Head of caudate nucleus (tissue), 42 donors: Measurements from ENCODE around the gene PLXND1.

ENCODE experiments used
- DNase-seq, 42 donors: peaks; one replicate each; pipeline versions ENCODE4 v3.0.0 to v3.0.0-alpha.2; 2020 to 2021; ENCODE audit warnings: mixed read lengths in 7 of 42
- intact Hi-C: fragments of 100-400 bp; cut with DNase I; formaldehyde crosslinking; loops from one replicate; pipeline ENCODE4 v1.15.0; 2022

The PLXND1 gene

DNA sequence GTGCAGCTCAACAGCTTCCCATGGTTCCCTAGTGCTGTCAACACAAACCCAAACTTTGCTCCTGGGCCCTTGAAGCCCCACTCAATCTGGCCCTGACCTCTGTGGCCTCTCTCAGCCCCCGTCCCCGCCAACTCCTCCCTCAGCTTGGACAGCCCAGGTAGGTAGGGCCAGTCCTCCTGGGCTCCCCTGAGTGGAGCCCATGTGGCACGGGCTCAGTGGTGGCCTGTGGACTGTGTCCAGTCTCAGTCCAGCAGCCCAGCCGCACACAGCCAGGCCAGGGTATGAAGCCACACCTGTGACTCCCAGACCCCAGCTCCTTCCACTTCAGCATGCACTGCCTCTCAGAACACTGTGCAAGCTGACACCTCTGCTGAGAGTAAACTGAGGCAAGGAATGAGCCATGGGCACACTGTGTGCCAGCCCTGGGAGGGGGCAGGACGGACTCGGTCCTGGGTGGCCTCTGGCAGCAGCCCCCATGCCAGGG, 11.5 kb downstream of the PLXND1 start:
- no peak for DNase-seq
- intact Hi-C loops: no loop called here

DNA sequence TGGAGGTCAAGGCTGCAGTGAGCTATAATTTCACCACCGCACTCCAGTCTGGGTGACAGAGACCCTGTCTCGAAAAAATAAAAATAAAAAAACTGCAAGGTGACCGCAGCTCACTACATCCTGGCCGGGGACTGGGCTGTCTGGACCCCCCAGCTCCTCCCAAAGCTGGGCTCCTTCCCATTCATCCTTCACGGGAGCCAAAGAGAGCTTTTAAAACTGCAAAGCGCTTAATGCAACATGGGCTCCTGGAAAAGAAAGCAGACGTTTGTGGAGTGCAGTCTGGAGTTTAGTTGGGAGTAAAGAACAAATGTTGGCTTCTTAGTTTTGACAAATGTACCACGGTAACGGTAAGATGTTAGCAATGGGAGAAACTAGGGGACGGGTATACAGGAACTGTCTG, 12.1 kb downstream of the PLXND1 start:
- no peak for DNase-seq
- intact Hi-C loops: no loop called here

DNA sequence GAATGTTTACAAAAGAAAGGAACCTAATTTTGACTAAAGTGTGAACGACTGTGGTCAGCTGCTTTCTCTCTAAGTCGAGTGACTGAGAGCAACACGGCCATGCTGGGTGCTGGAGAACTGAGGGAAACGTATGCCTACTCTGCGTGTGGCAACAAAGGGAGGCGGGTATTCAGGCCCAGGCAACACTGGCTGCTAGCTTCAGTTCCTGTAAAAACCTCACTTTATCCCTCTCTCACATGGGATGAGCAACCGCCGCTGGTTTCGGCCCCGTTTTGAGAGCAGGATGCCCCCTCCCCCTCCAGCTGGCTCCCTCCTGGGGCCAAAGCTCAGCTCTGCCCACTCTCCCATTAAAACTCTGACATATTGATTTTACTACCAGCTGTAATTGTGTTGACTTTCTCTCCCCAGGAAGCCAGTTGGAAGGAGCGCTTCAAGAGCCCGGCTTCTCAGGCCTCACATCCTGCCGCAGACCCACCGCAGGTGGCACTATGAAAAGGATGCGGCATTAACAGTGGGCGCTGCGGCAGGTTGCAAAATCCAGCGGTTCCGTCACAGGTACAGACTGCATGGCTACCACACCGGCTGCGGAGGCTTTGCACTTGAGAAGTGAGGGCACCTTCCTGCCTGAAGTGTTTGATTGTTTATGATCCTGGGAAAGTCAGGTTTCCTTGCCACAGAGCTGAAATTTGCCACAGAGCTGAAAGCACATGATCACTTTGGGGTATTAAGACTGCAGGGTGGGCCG, 12.7 kb downstream of the PLXND1 start:
- intact Hi-C loops: no loop called here
- peak in 10 of 42 donors; percentile 22 to 51 (median 42) for DNase-seq

- no peak for DNase-seq
- intact Hi-C loops: no loop called here
Measured at GRCh38 chr3:129593230-129593594, 13.3 kb downstream of the PLXND1 start.

- DNase-seq: peak in 34 of 42 donors; percentile 22 to 73 (median 55)
Measured at GRCh38 chr3:129592381-129593131, 13.9 kb downstream of the PLXND1 start.

GRCh38 chr3:129591932-129592331, 14.5 kb downstream of the PLXND1 start:
- DNase-seq: no peak
- intact Hi-C loops: no loop called here

More at GRCh38 chr3:129592381-129593131, 13.9 kb downstream of the PLXND1 start:
- intact Hi-C loops: no loop called here

- DNase-seq: no peak
- intact Hi-C loops: no loop called here
Measured at GRCh38 chr3:129590215-129590614, 16.3 kb downstream of the PLXND1 start.

- no peak for DNase-seq
- intact Hi-C loops: no loop called here
Measured at GRCh38 chr3:129587566-129588210, 18.8 kb downstream of the PLXND1 start.

DNA sequence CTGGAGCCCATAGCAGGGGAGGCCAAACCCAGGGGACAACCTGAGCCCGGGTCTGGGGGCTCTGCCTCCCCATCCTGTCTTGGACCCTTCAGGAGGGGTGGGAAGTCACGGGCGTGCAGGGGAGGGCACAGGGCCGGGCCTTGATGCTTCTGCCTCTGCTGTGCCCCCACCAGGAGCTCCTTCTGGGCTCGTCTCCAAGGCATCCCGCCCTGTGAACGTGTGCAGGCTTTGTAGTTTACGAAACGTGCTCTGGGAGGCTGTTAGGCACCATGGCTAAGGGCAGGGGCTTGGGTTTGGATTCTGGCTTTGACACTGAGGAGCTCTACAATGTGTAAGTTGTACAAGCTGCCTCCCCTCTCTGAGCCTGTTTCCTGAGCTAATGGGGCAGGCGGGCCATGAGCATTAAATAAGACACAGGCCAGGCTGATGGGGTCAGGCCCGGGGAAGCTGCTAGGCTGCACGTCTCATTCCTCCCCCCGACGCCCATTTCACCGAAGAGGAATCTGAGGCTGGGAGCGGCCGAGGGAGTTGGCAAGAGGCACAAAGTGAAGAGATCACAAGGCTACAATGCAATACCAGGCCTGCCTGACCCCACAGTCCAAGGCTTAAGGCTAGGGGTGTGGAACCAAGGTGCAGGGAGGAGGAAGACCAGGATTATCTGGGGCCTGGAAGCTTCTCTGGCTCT, 19.6 kb downstream of the PLXND1 start:
- no peak for DNase-seq
- intact Hi-C loops: no loop called here

DNA sequence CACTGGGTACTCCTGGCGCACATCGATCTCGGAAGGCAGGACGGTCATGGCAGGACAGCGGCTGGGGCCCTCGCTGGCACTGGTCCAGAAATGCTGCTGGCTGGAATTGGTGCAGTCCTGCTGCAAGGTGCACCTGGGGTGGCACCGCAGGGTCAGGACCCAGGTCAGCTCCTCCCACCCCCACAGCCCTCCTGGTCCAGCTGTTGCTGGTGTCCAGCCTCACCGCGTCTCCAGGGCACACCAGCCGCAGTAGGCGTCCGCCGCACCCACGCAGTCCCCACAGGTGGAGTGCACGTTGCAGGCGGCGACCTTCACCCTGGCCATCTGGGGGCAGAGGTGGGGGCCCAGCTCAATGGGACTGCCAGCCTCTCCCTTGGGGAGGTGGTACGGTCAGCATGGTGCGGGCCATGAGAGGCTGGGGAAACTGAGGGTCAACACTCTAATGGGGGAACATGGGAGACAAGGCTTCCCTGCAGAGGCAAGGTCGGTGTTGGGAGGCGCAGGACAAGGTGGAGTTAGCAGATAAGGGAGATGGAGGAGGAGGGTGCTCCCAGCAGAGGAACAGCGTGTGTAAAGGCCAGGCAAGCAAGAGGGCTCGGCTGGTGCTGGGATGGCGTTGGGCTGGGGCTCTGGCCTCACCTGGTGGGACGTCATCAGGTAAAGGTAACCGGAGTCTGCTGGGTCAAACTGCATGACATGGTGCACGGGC, 20.4 kb downstream of the PLXND1 start:
- no peak for DNase-seq
- intact Hi-C loops: no loop called here

DNA sequence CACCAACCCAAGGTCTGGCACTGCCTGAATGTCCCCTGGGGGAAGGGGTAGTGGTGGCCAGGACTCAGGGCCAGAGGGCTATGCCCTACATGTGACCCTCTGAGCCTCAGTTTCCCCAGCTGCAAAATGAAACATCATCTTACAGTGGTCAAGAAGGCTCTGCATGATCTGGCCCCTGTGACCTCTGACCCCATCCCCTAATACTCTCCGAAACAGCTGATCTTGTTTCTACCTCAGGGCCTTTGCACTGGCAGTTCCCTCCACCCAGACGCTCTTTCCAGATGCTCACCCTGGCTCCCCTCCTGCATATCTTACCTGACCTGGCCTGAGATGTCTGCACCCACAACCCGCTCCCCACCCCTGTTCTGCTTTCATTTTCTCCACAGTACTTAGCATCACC, 21.8 kb downstream of the PLXND1 start:
- intact Hi-C loops: no loop called here
- DNase-seq: no peak

DNA sequence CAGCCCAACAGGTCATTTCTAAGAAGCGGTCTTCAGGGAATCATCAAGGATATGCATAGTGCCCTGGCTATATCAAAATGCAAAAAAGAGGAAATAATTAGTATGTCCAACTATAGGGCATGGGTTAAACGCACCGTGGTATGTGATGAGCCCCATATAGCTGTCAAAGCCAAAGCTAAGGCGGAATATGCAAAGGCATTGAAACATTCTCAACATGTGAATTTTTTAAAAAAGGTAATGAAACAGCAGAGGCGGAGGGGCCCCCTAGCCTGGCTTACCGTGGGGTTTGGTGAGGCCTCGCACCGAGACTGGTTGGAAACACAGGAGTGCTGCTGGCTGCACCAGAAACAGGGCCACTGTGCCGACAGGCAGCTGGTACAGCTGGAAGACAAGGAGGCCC, 23.2 kb downstream of the PLXND1 start:
- DNase-seq: no peak
- intact Hi-C loops: no loop called here

DNA sequence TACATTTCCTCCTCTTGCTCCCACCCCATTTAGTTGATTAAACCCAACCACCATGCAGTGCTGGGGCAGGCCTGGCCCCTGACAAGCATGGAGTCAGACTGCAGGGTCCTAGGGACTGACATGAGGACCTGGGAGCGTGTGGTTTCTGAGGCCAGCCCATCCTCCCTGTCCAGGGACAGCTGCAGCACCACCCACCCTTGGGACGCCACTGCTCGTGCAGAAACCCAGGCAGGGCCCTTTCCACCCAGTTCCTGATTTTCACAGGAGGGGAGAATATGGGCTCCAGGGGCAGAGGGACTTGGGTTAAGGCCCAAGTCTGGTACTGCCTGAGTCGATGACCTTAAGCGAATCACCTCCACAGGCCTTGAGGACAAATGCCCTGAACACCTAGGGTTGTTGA, 23.7 kb downstream of the PLXND1 start:
- DNase-seq: no peak
- intact Hi-C loops: no loop called here

DNA sequence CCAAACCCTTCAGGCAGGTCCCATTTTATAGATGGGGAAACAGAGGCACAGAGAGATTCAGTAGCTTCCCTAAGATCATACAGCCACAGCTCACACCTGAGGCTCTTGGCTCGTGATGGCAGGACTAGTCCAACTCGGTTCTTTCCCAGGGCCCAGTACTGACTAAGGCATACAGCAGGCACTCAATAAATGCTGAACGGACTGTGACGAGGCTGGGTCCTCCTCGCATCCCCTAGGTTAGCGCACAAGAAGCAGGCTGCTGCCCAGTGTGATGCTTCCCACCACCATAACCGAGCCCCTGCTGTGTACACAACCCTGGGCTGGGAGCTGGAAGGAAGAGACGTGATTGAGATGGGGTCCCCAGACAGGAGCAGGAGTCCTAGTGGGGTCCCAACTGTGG, 24.9 kb downstream of the PLXND1 start:
- no peak for DNase-seq
- intact Hi-C loops: no loop called here

GRCh38 chr3:129579991-129580390, 26.5 kb downstream of the PLXND1 start:
- DNase-seq: no peak
- intact Hi-C loops: no loop called here

DNA sequence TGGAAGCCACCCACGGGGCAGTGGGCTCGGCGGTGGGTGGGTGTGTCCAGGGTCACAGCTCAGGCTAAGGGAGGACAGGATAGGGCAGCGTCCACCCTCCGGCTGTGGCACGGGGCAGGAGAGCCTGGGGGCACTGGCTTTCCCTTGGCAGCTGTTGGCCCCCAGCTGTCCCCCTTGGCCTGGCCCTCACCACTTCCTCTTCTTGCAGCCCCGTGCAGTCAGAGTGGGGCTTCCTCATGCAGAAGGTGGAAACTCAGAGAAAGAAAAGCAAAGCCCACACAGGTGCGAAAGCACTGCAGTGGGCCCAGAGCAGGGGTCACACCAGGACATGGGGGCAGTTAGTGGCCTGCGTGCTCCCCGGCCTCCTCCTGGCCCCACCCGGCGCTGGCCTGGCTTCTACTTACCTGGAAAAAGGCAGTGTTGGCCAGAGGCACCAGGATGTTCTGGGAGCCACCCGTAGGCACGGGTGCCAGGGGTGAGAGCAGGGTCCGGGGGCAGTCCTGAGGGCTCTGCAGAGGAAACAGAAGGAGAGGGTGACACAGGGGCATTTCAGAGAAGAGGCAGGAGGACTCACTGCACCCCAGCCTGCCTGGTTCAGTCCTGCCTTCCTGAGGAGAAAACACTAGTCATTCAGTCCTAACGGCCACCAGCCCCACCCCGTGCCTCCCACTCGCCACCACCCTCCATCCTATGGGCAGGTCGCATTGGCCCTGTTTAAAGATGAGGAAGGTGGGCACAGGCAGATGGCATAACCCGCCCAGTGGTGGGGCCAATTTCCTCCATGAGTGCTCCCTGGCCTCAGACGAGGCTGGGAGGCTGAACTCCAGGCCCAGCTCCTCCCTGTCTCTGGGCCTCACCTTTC, 28.3 kb downstream of the PLXND1 start:
- intact Hi-C loops: no loop called here
- DNase-seq: peak in 8 of 42 donors; percentile 15 to 54 (median 34)

- intact Hi-C loops: no loop called here
- peak in 7 of 42 donors; percentile 30 to 56 (median 48) for DNase-seq
Measured at GRCh38 chr3:129577366-129577765, 29.1 kb downstream of the PLXND1 start.
